ENCODE measurements around the gene ORMDL3. TPM values are rescaled to one million over a fixed set of nuclear protein-coding genes. Genes with fewer than 3 reads are reported as not detected.
A peak's percentile ranks its signal among the peaks of the same experiment; 100 is the strongest.

Gene ORMDL3
- total RNA-seq, 1 experiment from 2014 or later, result 1,738 TPM

GRCh38 chr17:39923836-39924690 lies 3.3 kb downstream of the ORMDL3 start:
- CTCF ChIA-PET, result interaction anchor here (0.6 to 109.6 kb wide), 32 partner anchors 12 to 494 kb away, joined by 3 to 8195 read pairs (median 12); partner anchors contain the start of genes CSF3, ERBB2, GRB7 and GSDMA
- no peak overlapping the region for H3K4me3 Mint-ChIP-seq (ENCODE audit: low read depth, unreplicated experiment)
- no peak overlapping the region for H3K27ac Mint-ChIP-seq (ENCODE audit: unreplicated experiment)
- H3K27me3 Mint-ChIP-seq (ENCODE audit: unreplicated experiment), result no peaks in the 10 kb centered on the region
- no peaks in the 10 kb centered on the region for H3K9me3 Mint-ChIP-seq (ENCODE audit: low read depth, unreplicated experiment)
- intact Hi-C loops (cut with micrococcal nuclease; ENCODE audit: unreplicated experiment), result loop anchor here (10.0 kb wide), 1 partner anchor 361 kb away; the partner anchor contains the start of gene CDC6
- TF ChIP-seq CTCF (IDR thresholded peaks at IDR 0.05; ENCODE audit: unreplicated experiment), result no peak
- BruUV-seq (replicated peaks), result no TSS peak
- H3K4me1 Mint-ChIP-seq (ENCODE audit: low read depth, unreplicated experiment), result peaks cover 47% of the 10 kb centered on the region
- DNase-seq, result peak; percentile 66
- H3K36me3 Mint-ChIP-seq (ENCODE audit: insufficient read depth, unreplicated experiment), result peaks cover 90% of the 10 kb centered on the region

GRCh38 chr17:39923230-39923629 lies 4.2 kb downstream of the ORMDL3 start:
- Mint-ChIP-seq H3K27me3 (ENCODE audit: unreplicated experiment) (no peaks in the 10 kb centered on the region), H3K9me3 (ENCODE audit: low read depth, unreplicated experiment) (no peaks in the 10 kb centered on the region), H3K27ac (ENCODE audit: unreplicated experiment) (no peak overlapping the region), H3K4me1 (ENCODE audit: low read depth, unreplicated experiment) (peaks cover 44% of the 10 kb centered on the region), H3K4me3 (ENCODE audit: low read depth, unreplicated experiment) (no peak overlapping the region), H3K36me3 (ENCODE audit: insufficient read depth, unreplicated experiment) (peaks cover 90% of the 10 kb centered on the region)
- no peak for TF ChIP-seq CTCF (IDR thresholded peaks at IDR 0.05; ENCODE audit: unreplicated experiment)
- BruUV-seq (replicated peaks), result no TSS peak
- CTCF ChIA-PET, result interaction anchor here (0.9 to 109.6 kb wide), 29 partner anchors 13 to 318 kb away, joined by 3 to 8195 read pairs (median 14); partner anchors contain the start of genes CSF3, ERBB2, GRB7 and GSDMA
- no peak for DNase-seq
- intact Hi-C loops (cut with micrococcal nuclease; ENCODE audit: unreplicated experiment), result loop anchor here (10.0 kb wide), 1 partner anchor 362 kb away; the partner anchor contains the start of gene CDC6

GRCh38 chr17:39922006-39922405 lies 5.4 kb downstream of the ORMDL3 start:
- no peak for TF ChIP-seq CTCF (IDR thresholded peaks at IDR 0.05; ENCODE audit: unreplicated experiment)
- no peak overlapping the region for H3K4me3 Mint-ChIP-seq (ENCODE audit: low read depth, unreplicated experiment)
- CTCF ChIA-PET, result interaction anchor here (0.5 to 109.6 kb wide), 41 partner anchors 14 to 666 kb away, joined by 3 to 8195 read pairs (median 7); partner anchors contain the start of genes CSF3, ERBB2, GRB7 and GSDMA
- H3K27ac Mint-ChIP-seq (ENCODE audit: unreplicated experiment), result no peak overlapping the region
- no peaks in the 10 kb centered on the region for H3K27me3 Mint-ChIP-seq (ENCODE audit: unreplicated experiment)
- no TSS peak for BruUV-seq (replicated peaks)
- peaks cover 46% of the 10 kb centered on the region for H3K4me1 Mint-ChIP-seq (ENCODE audit: low read depth, unreplicated experiment)
- peaks cover 83% of the 10 kb centered on the region for H3K36me3 Mint-ChIP-seq (ENCODE audit: insufficient read depth, unreplicated experiment)
- H3K9me3 Mint-ChIP-seq (ENCODE audit: low read depth, unreplicated experiment), result no peaks in the 10 kb centered on the region
- intact Hi-C loops (cut with micrococcal nuclease; ENCODE audit: unreplicated experiment), result loop anchor here (10.0 kb wide), 1 partner anchor 363 kb away; the partner anchor contains the start of gene CDC6
- no peak for DNase-seq

GRCh38 chr17:39921323-39921722 lies 6.1 kb downstream of the ORMDL3 start:
- Mint-ChIP-seq H3K4me1 (ENCODE audit: low read depth, unreplicated experiment) (peaks cover 49% of the 10 kb centered on the region), H3K36me3 (ENCODE audit: insufficient read depth, unreplicated experiment) (peaks cover 77% of the 10 kb centered on the region), H3K9me3 (ENCODE audit: low read depth, unreplicated experiment) (no peaks in the 10 kb centered on the region), H3K4me3 (ENCODE audit: low read depth, unreplicated experiment) (no peak overlapping the region), H3K27ac (ENCODE audit: unreplicated experiment) (no peak overlapping the region), H3K27me3 (ENCODE audit: unreplicated experiment) (no peaks in the 10 kb centered on the region)
- CTCF ChIA-PET, result interaction anchor here (0.5 to 109.6 kb wide), 31 partner anchors 15 to 612 kb away, joined by 3 to 8195 read pairs (median 10); partner anchors contain the start of genes CSF3, ERBB2, GRB7 and GSDMA
- DNase-seq, result peak; percentile 81
- no peak for TF ChIP-seq CTCF (IDR thresholded peaks at IDR 0.05; ENCODE audit: unreplicated experiment)
- TSS peak; percentile 40 for BruUV-seq (replicated peaks)
- intact Hi-C loops (cut with micrococcal nuclease; ENCODE audit: unreplicated experiment), result loop anchor here (10.0 kb wide), 1 partner anchor 363 kb away; the partner anchor contains the start of gene CDC6

Data from Calu3 (cell line).